Measurements from ENCODE around the gene TAGLN3.

GRCh38 chr3:111967068-111967467 is 31.7 kb upstream of the TAGLN3 start:
- no peak for TF ChIP-seq CTCF (IDR thresholded peaks at IDR 0.05)
- TF ChIP-seq EP300 (IDR thresholded peaks at IDR 0.05) = no peak

Measured in ovary (tissue), 3 donors.